B cell (primary cell): ENCODE data around the gene LAMTOR3. TPM values are rescaled to one million over a fixed set of nuclear protein-coding genes. Genes with fewer than 3 reads are reported as not detected.

ENCODE experiments used
- ATAC-seq: fragments of 200-7000 bp; cut with Tn5 transposase; one replicate; pipeline ENCODE4 v1.10.0; 2021; ENCODE audit warnings: low read depth, mild to moderate bottlenecking, moderate number of reproducible peaks, moderate library complexity
- CTCF ChIA-PET: fragments of 350-600 bp; sonication (Branson Sonifier 250); formaldehyde crosslinking; loops from one replicate; lab custom pipeline; 2021; ENCODE audit warnings: antibody characterized with exemption, inconsistent platforms; lab: Charles Lee
- POLR2A ChIA-PET: fragments of 350-600 bp; sonication (Branson Sonifier 250); formaldehyde crosslinking; loops from one replicate; lab custom pipeline; 2021; ENCODE audit warnings: antibody characterized with exemption; lab: Charles Lee
- DNase-seq: peaks from one replicate; pipeline ENCODE4 v3.0.0; 2013
- H2AFZ ChIP-seq: 2 replicates; pipeline ENCODE4 v1.6.1; 2012; ENCODE audit warnings: mild to moderate bottlenecking, low read depth, low read length; ENCODE audit not compliant: insufficient read depth, poor library complexity, severe bottlenecking
- H3K27ac ChIP-seq, 2 donors: 1 replicate in 1 of 2; 2 replicates in 1 of 2; pipeline ENCODE4 v1.5.1; 2012 to 2013; ENCODE audit warnings: low read length in 2 of 2, mild to moderate bottlenecking in 2 of 2, moderate library complexity in 1 of 2
- H3K27me3 ChIP-seq, 4 experiments: fragments of 200-600 bp in 1 of 4; sonication (generic) in 1 of 4; replicated peaks in 1 of 4; 1 replicate in 2 of 4; 2 replicates in 2 of 4; pipeline versions ENCODE4 v1.6.1 to v1.7.0; 2013 to 2016; ENCODE audit warnings: low read length in 3 of 4, mild to moderate bottlenecking in 2 of 4, mixed read lengths in 1 of 4, moderate library complexity in 1 of 4; ENCODE audit not compliant: insufficient read depth in 4 of 4, control insufficient read depth in 3 of 4; ENCODE audit errors: control extremely low read depth in 1 of 4
- H3K36me3 ChIP-seq, 2 experiments: replicated peaks in 1 of 2; 1 replicate in 1 of 2; 2 replicates in 1 of 2; pipeline versions ENCODE4 v1.6.1 to v1.7.1; 2013; ENCODE audit warnings: low read length in 1 of 2; ENCODE audit not compliant: insufficient read depth in 2 of 2, control insufficient read depth in 1 of 2; ENCODE audit errors: control extremely low read depth in 1 of 2, extremely low read depth in 1 of 2
- H3K4me1 ChIP-seq, 2 donors: fragments of 200-600 bp in 1 of 2; sonication (generic) in 1 of 2; 1 replicate in 1 of 2; 2 replicates in 1 of 2; pipeline versions ENCODE4 v1.5.1 to v1.6.1; 2013 to 2017; ENCODE audit warnings: low read length in 2 of 2; ENCODE audit not compliant: control insufficient read depth in 2 of 2, insufficient read depth in 2 of 2
- H3K4me2 ChIP-seq: replicated peaks from 2 replicates; pipeline ENCODE3; 2012; ENCODE audit warnings: mild to moderate bottlenecking, low read depth, low read length; ENCODE audit not compliant: poor library complexity, severe bottlenecking
- H3K4me3 ChIP-seq, 5 experiments: fragments of 200-600 bp in 1 of 5; sonication (generic) in 1 of 5; 1 replicate in 3 of 5; 2 replicates in 2 of 5; pipeline versions ENCODE4 v1.5.1 to v1.7.0; 2011 to 2016; ENCODE audit warnings: low read length in 4 of 5, mild to moderate bottlenecking in 4 of 5, low read depth in 2 of 5, control low read depth in 1 of 5, moderate library complexity in 1 of 5; ENCODE audit not compliant: insufficient read depth in 1 of 5; ENCODE audit errors: control extremely low read depth in 1 of 5, extremely low read depth in 1 of 5
- H3K79me2 ChIP-seq: fragments of 200-600 bp; sonication (generic); one replicate; pipeline ENCODE4 v1.6.0; 2016; ENCODE audit warnings: low read length; ENCODE audit not compliant: control insufficient read depth, insufficient read depth
- H3K9ac ChIP-seq: fragments of 200-600 bp; sonication (generic); 2 replicates; pipeline ENCODE4 v1.6.1; 2017; ENCODE audit warnings: mild to moderate bottlenecking, low read length, moderate library complexity
- H3K9me3 ChIP-seq, 3 donors: one replicate each; pipeline versions ENCODE4 v1.6.1 to v1.7.1; 2013; ENCODE audit warnings: low read length in 2 of 3; ENCODE audit not compliant: control insufficient read depth in 2 of 3, insufficient read depth in 1 of 3; ENCODE audit errors: control extremely low read depth in 1 of 3
- H4K20me1 ChIP-seq: 2 replicates; pipeline ENCODE4 v1.6.0; 2012; ENCODE audit warnings: mild to moderate bottlenecking, low read length; ENCODE audit not compliant: insufficient read depth, control insufficient read depth, poor library complexity, severe bottlenecking
- H3K27ac Mint-ChIP-seq: one replicate; pipeline ENCODE4 v1.8.0; 2021; ENCODE audit warnings: mixed read lengths
- H3K27me3 Mint-ChIP-seq: one replicate; pipeline ENCODE4 v1.8.0; 2021; ENCODE audit warnings: mixed read lengths
- H3K4me1 Mint-ChIP-seq: one replicate; pipeline ENCODE4 v1.8.0; 2021; ENCODE audit warnings: mixed read lengths
- H3K4me3 Mint-ChIP-seq: one replicate; pipeline ENCODE4 v1.8.0; 2021; ENCODE audit warnings: mixed read lengths
- H3K9me3 Mint-ChIP-seq: one replicate; pipeline ENCODE4 v1.8.0; 2022; ENCODE audit warnings: mixed read lengths; ENCODE audit not compliant: insufficient read depth
- CTCF ChIP-seq: fragments of 200-600 bp; IDR thresholded peaks from one replicate; pipeline ENCODE4 v1.8.0; 2022; ENCODE audit warnings: antibody characterized with exemption, mild to moderate bottlenecking
- EZH2 ChIP-seq: IDR thresholded peaks from 2 replicates; pipeline ENCODE4 v1.6.1; 2012; ENCODE audit warnings: borderline replicate concordance, low read depth, mild to moderate bottlenecking, moderate library complexity, low read length; ENCODE audit not compliant: insufficient read depth, poor library complexity, severe bottlenecking
- WGBS: methylation state at CpG from one replicate; pipeline ENCODE4 v1.1.5; 2013; ENCODE audit warnings: missing lambda C conversion rate; ENCODE audit not compliant: insufficient coverage; 5-methylcytosine and 5-hydroxymethylcytosine counted together
- intact Hi-C: fragments of 100-400 bp; cut with micrococcal nuclease; formaldehyde crosslinking; loops from one replicate; pipeline ENCODE4 v1.10.0; 2022
- polyA plus RNA-seq: library from polyadenylated mRNA; depleted of rRNA; stranded (reverse); fragments of >200 nt; gene quantifications from 2 replicates; pipeline ENCODE4 v1.2.3, GENCODE V29; 2012
- total RNA-seq, 2 donors: library from RNA; stranded (reverse); fragments of 120-200 nt in 1 of 2; gene quantifications; 1 replicate in 1 of 2; 2 replicates in 1 of 2; pipeline versions ENCODE4 v1.2.3 to v1.2.4, GENCODE V29; 2013 to 2022

LAMTOR3 gene
- total and polyA plus RNA-seq, 2 donors (not counting 1 experiment from before 2014, with no cell fraction given): 8.0 to 18.0 TPM

- peaks cover 63% of the 10 kb centered on the region for H3K4me1 Mint-ChIP-seq
- Histone ChIP-seq H3K27me3 (no peaks in the 10 kb centered on the region), H3K4me1 (peaks cover 24 to 34% of the 10 kb centered on the region in 2 donors), H4K20me1 (peaks cover 55% of the 10 kb centered on the region), H3K79me2 (peaks cover 13% of the 10 kb centered on the region), H2AFZ (no peak overlapping the region), H3K4me2 (no peak overlapping the region), H3K4me3 (no peak overlapping the region), H3K27ac (peak overlapping the region in 1 of 2 donors; percentile 32), H3K9ac (no peak overlapping the region), H3K36me3 (peaks cover 1 to 51% of the 10 kb centered on the region in 2 experiments), H3K9me3 (no peaks in the 10 kb centered on the region)
- H3K27ac Mint-ChIP-seq: peak overlapping the region; percentile 32
- ATAC-seq: no peak
- CTCF ChIA-PET: interaction anchor here (0.9 to 1.6 kb wide), 6 partner anchors 11 to 39 kb away, joined by 3 to 10 read pairs (median 4); no protein-coding TSS in a partner anchor
- TF ChIP-seq CTCF: no peak
- WGBS: no CpG with 5 or more reads among the region's 2 CpGs
- H3K4me3 Mint-ChIP-seq: peak overlapping the region; percentile 16
- H3K9me3 Mint-ChIP-seq: no peaks in the 10 kb centered on the region
- H3K27me3 Mint-ChIP-seq: no peaks in the 10 kb centered on the region
- intact Hi-C loops: loop anchor here (2.0 kb wide), 1 partner anchor 101 kb away; the partner anchor contains the start of gene DNAJB14
- no peak for DNase-seq
- POLR2A ChIA-PET: interaction anchor here (2.9 kb wide), 1 partner anchor 24 kb away, joined by 13 read pairs; no protein-coding TSS in a partner anchor
Measured at GRCh38 chr4:99845708-99846469, 48.3 kb downstream of the LAMTOR3 start.

GRCh38 chr4:99845179-99845578 is 49.0 kb downstream of the LAMTOR3 start:
- intact Hi-C loops: no loop called here
- Histone ChIP-seq H3K27me3 (no peaks in the 10 kb centered on the region), H4K20me1 (peaks cover 55% of the 10 kb centered on the region), H3K4me2 (no peak overlapping the region), H3K9ac (no peak overlapping the region), H3K4me3 (no peak overlapping the region), H3K4me1 (peaks cover 21 to 32% of the 10 kb centered on the region in 2 donors), H3K36me3 (peaks cover 1 to 57% of the 10 kb centered on the region in 2 experiments), H3K79me2 (peaks cover 13% of the 10 kb centered on the region), H3K9me3 (no peaks in the 10 kb centered on the region), H2AFZ (no peak overlapping the region), H3K27ac (no peak overlapping the region)
- Mint-ChIP-seq H3K4me3 (no peak overlapping the region), H3K27me3 (no peaks in the 10 kb centered on the region), H3K4me1 (peaks cover 61% of the 10 kb centered on the region), H3K9me3 (no peaks in the 10 kb centered on the region), H3K27ac (peak overlapping the region; percentile 68)
- no CpG with 5 or more reads among the region's 1 CpG for WGBS
- DNase-seq (no peak), ATAC-seq (no peak)
- TF ChIP-seq EZH2 (no peak), CTCF (no peak)
- CTCF ChIA-PET: interaction anchor here (0.8 to 1.6 kb wide), 2 partner anchors 27 to 34 kb away, joined by 3 to 4 read pairs; no protein-coding TSS in a partner anchor
- POLR2A ChIA-PET: no interaction called here
